Skeletal muscle tissue (tissue), 4 donors: Measurements from ENCODE around the gene TTLL13. TPM values are rescaled to one million over a fixed set of nuclear protein-coding genes. Genes with fewer than 3 reads are reported as not detected.

Experiments
- H3K27ac ChIP-seq: one replicate; pipeline ENCODE4 v1.7.0; 2013; ENCODE audit warnings: mild to moderate bottlenecking, low read depth, low read length, inconsistent platforms
- H3K27me3 ChIP-seq, 3 donors: one replicate each; pipeline ENCODE4 v1.7.0; 2013; ENCODE audit warnings: low read length in 3 of 3; ENCODE audit not compliant: control insufficient read depth in 3 of 3, insufficient read depth in 3 of 3
- H3K36me3 ChIP-seq, 3 donors: one replicate each; pipeline ENCODE4 v1.7.0; 2013; ENCODE audit warnings: low read length in 3 of 3; ENCODE audit not compliant: control insufficient read depth in 3 of 3, insufficient read depth in 3 of 3
- H3K4me1 ChIP-seq, 3 donors: one replicate each; pipeline ENCODE4 v1.7.0; 2013; ENCODE audit warnings: low read length in 3 of 3, mild to moderate bottlenecking in 3 of 3; ENCODE audit not compliant: control insufficient read depth in 3 of 3, insufficient read depth in 3 of 3
- H3K4me3 ChIP-seq, 3 donors: one replicate each; pipeline ENCODE4 v1.7.0; 2013; ENCODE audit warnings: low read length in 3 of 3
- H3K9ac ChIP-seq, 3 donors: one replicate each; pipeline ENCODE4 v1.7.0; 2013; ENCODE audit warnings: low read length in 3 of 3, mild to moderate bottlenecking in 3 of 3, moderate library complexity in 2 of 3, low read depth in 1 of 3
- H3K9me3 ChIP-seq, 3 donors: one replicate each; pipeline ENCODE4 v1.7.0; 2013; ENCODE audit warnings: low read length in 3 of 3; ENCODE audit not compliant: control insufficient read depth in 3 of 3
- total RNA-seq: library from RNA; depleted of rRNA; stranded (reverse); fragments of >200 nt; gene quantifications from one replicate; pipeline ENCODE4 v1.2.3, GENCODE V29; 2014
- donor health status: Osteomylitis.

Gene TTLL13
- total RNA-seq, 1 donor from 2014 or later = not detected

GRCh38 chr15:90227336-90227735 lies 22.0 kb upstream of the TTLL13 start:
- Histone ChIP-seq H3K4me3 (no peak overlapping the region), H3K4me1 (peaks cover 21 to 28% (median 27%) of the 10 kb centered on the region in 3 donors), H3K36me3 (peaks cover 46 to 68% (median 62%) of the 10 kb centered on the region in 3 donors), H3K27me3 (no peaks in the 10 kb centered on the region), H3K9ac (no peak overlapping the region), H3K9me3 (no peaks in the 10 kb centered on the region), H3K27ac (no peak overlapping the region)

GRCh38 chr15:90227816-90228772 lies 21.3 kb upstream of the TTLL13 start:
- peaks cover 27 to 34% (median 33%) of the 10 kb centered on the region in 3 donors for H3K4me1 ChIP-seq
- H3K9me3 ChIP-seq = no peaks in the 10 kb centered on the region
- H3K27ac ChIP-seq = no peak overlapping the region
- no peak overlapping the region for H3K4me3 ChIP-seq
- H3K27me3 ChIP-seq = no peaks in the 10 kb centered on the region
- no peak overlapping the region for H3K9ac ChIP-seq
- peaks cover 46 to 64% (median 59%) of the 10 kb centered on the region in 3 donors for H3K36me3 ChIP-seq

GRCh38 chr15:90228960-90229359 lies 20.4 kb upstream of the TTLL13 start:
- Histone ChIP-seq H3K9ac (no peak overlapping the region), H3K27me3 (no peaks in the 10 kb centered on the region), H3K9me3 (no peaks in the 10 kb centered on the region), H3K27ac (no peak overlapping the region), H3K36me3 (peaks cover 42 to 56% (median 51%) of the 10 kb centered on the region in 3 donors), H3K4me1 (peaks cover 28 to 40% (median 36%) of the 10 kb centered on the region in 3 donors), H3K4me3 (no peak overlapping the region)

DNA sequence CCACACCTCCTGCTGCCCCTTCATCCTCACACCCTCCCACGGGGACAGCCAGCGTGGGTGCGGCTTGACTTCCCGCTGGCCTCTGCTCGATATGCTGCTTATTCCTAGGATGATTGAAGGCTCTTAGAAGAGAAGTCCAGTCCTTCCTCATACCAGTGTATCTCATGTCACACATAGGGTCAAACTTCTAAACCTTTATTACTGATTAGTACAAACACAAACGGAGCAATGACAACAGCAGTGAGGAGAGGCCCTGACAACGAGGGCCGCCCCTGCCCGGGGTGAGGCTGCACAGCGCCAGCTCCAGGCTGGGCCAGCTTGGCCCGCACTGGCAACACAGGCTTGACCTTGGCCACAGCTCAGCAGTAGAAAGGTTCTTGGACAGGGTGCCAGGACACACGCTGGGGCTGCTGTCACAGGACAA lies 19.3 kb upstream of the TTLL13 start:
- Histone ChIP-seq H3K4me3 (peak overlapping the region in 1 of 3 donors; percentile 56), H3K9ac (peak overlapping the region in 2 of 3 donors; percentile 61 to 74), H3K36me3 (peaks cover 33 to 47% (median 40%) of the 10 kb centered on the region in 3 donors), H3K4me1 (peaks cover 36 to 49% (median 37%) of the 10 kb centered on the region in 3 donors), H3K9me3 (no peaks in the 10 kb centered on the region), H3K27ac (no peak overlapping the region), H3K27me3 (no peaks in the 10 kb centered on the region)

DNA sequence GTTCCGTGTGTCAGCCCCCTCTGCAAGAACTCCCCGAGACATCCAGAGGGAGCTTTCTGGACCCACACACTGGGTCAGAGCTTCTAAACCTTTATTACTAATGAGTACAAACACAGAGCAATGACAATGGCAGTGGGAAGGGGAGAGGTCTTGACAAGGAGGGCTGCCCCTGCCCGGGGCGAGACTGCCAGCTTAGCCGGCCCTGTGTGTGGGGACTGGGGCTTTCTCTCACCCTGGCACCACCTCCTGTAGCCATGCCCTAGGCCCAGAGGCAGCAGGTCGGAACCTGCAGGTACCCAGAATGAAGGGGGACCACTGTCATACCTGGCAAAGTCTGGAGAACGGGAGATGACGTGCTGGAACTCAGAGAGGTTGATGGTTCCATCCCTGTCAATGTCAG lies 18.7 kb upstream of the TTLL13 start:
- no peaks in the 10 kb centered on the region for H3K27me3 ChIP-seq
- H3K4me3 ChIP-seq = peak overlapping the region in 1 of 3 donors; percentile 56
- H3K27ac ChIP-seq = no peak overlapping the region
- peak overlapping the region in 2 of 3 donors; percentile 59 to 74 for H3K9ac ChIP-seq
- H3K36me3 ChIP-seq = peaks cover 27 to 42% (median 35%) of the 10 kb centered on the region in 3 donors
- H3K4me1 ChIP-seq = peaks cover 36 to 49% (median 37%) of the 10 kb centered on the region in 3 donors
- H3K9me3 ChIP-seq = no peaks in the 10 kb centered on the region

GRCh38 chr15:90231028-90232017 lies 18.0 kb upstream of the TTLL13 start:
- Histone ChIP-seq H3K9me3 (no peaks in the 10 kb centered on the region), H3K27ac (no peak overlapping the region), H3K4me1 (peaks cover 36 to 49% (median 37%) of the 10 kb centered on the region in 3 donors), H3K9ac (peak overlapping the region in 2 of 3 donors; percentile 30 to 74), H3K36me3 (peaks cover 30 to 41% (median 35%) of the 10 kb centered on the region in 3 donors), H3K4me3 (peak overlapping the region in 1 of 3 donors; percentile 56), H3K27me3 (no peaks in the 10 kb centered on the region)

GRCh38 chr15:90232196-90232595 lies 17.2 kb upstream of the TTLL13 start:
- H3K27ac ChIP-seq = no peak overlapping the region
- peaks cover 36 to 49% (median 37%) of the 10 kb centered on the region in 3 donors for H3K4me1 ChIP-seq

GRCh38 chr15:90232941-90233386 lies 16.4 kb upstream of the TTLL13 start:
- Histone ChIP-seq H3K36me3 (peaks cover 30 to 33% (median 30%) of the 10 kb centered on the region in 3 donors), H3K27ac (peak overlapping the region; percentile 82), H3K4me3 (peak overlapping the region; percentile 86 to 87 (median 87)), H3K9ac (peak overlapping the region; percentile 87 to 88 (median 87)), H3K9me3 (no peaks in the 10 kb centered on the region), H3K4me1 (peaks cover 36 to 49% (median 37%) of the 10 kb centered on the region in 3 donors), H3K27me3 (no peaks in the 10 kb centered on the region)

More at GRCh38 chr15:90232196-90232595, 17.2 kb upstream of the TTLL13 start:
- H3K9ac ChIP-seq = peak overlapping the region in 2 of 3 donors; percentile 33 to 88
- no peaks in the 10 kb centered on the region for H3K27me3 ChIP-seq
- H3K9me3 ChIP-seq = no peaks in the 10 kb centered on the region
- H3K36me3 ChIP-seq = peaks cover 31 to 35% (median 35%) of the 10 kb centered on the region in 3 donors
- peak overlapping the region in 1 of 3 donors; percentile 32 for H3K4me3 ChIP-seq

- peaks cover 36 to 49% (median 37%) of the 10 kb centered on the region in 3 donors for H3K4me1 ChIP-seq
- peak within 1 kb of the TSS; percentile 82 for H3K27ac ChIP-seq
- H3K4me3 ChIP-seq = peak within 1 kb of the TSS; percentile 86 to 92 (median 90)
- peak within 1 kb of the TSS; percentile 88 to 92 (median 90) for H3K9ac ChIP-seq
- H3K36me3 ChIP-seq = peaks cover 30 to 35% (median 32%) of the 10 kb centered on the region in 3 donors
- H3K27me3 ChIP-seq = no peaks in the 10 kb centered on the region
- H3K9me3 ChIP-seq = no peaks in the 10 kb centered on the region
These were observed 15.8 kb upstream of the TTLL13 start, which contains the start of gene CIB1 for GRCh38 chr15:90233387-90234095. TSS of gene CIB1 (minus strand) at chr15:90233941. CDS start at chr15:90233885, 56 bp downstream.
